Parathyroid adenoma (tissue), 2 donors: ENCODE results near the gene WDR43.

Experiments used
- H2AFZ ChIP-seq: fragments of 300-600 bp; sonication (generic); one replicate; pipeline ENCODE4 v1.7.0; 2017; ENCODE audit warnings: antibody characterized with exemption, mild to moderate bottlenecking
- H3K27ac ChIP-seq: fragments of 300-600 bp; sonication (generic); one replicate; pipeline ENCODE4 v1.7.0; 2017
- H3K27me3 ChIP-seq: fragments of 300-600 bp; sonication (generic); one replicate; pipeline ENCODE4 v1.7.0; 2017; ENCODE audit warnings: low read length; ENCODE audit not compliant: control insufficient read depth, insufficient read depth
- H3K36me3 ChIP-seq: fragments of 300-600 bp; sonication (generic); one replicate; pipeline ENCODE4 v1.7.0; 2017; ENCODE audit warnings: low read length; ENCODE audit not compliant: control insufficient read depth, insufficient read depth
- H3K4me1 ChIP-seq: fragments of 300-600 bp; sonication (generic); one replicate; pipeline ENCODE4 v1.7.0; 2017; ENCODE audit warnings: control low read depth
- H3K4me2 ChIP-seq: fragments of 300-600 bp; sonication (generic); one replicate; pipeline ENCODE4 v1.7.0; 2017; ENCODE audit warnings: low read length
- H3K4me3 ChIP-seq: fragments of 300-600 bp; sonication (generic); one replicate; pipeline ENCODE4 v1.7.0; 2017; ENCODE audit warnings: low read depth, low read length
- H3K79me2 ChIP-seq: fragments of 300-600 bp; sonication (generic); one replicate; pipeline ENCODE4 v1.7.0; 2017; ENCODE audit warnings: control low read depth
- H3K9ac ChIP-seq: fragments of 300-600 bp; sonication (generic); one replicate; pipeline ENCODE4 v1.7.0; 2017; ENCODE audit warnings: mild to moderate bottlenecking
- H3K9me3 ChIP-seq: fragments of 300-600 bp; sonication (generic); one replicate; pipeline ENCODE4 v1.7.0; 2017; ENCODE audit warnings: low read length; ENCODE audit not compliant: control insufficient read depth
- CTCF ChIP-seq: fragments of 300-600 bp; sonication (generic); IDR thresholded peaks from one replicate; pipeline ENCODE4 v1.7.0; 2017; ENCODE audit warnings: antibody characterized with exemption, mild to moderate bottlenecking
- donor health status: primary hyperparathyroidism.

WDR43 gene

GRCh38 chr2:28995765-28996750 is 101.6 kb downstream of the WDR43 start:
- Histone ChIP-seq H3K4me3 (no peak overlapping the region), H2AFZ (no peak overlapping the region), H3K79me2 (no peaks in the 10 kb centered on the region), H3K9ac (no peak overlapping the region), H3K27ac (no peak overlapping the region), H3K4me1 (no peaks in the 10 kb centered on the region), H3K9me3 (no peaks in the 10 kb centered on the region), H3K4me2 (no peak overlapping the region), H3K36me3 (no peaks in the 10 kb centered on the region), H3K27me3 (no peaks in the 10 kb centered on the region)
- no peak for TF ChIP-seq CTCF

- no peak overlapping the region for H3K9ac ChIP-seq
- no peak overlapping the region for H3K4me3 ChIP-seq
- H3K4me1 ChIP-seq = no peaks in the 10 kb centered on the region
- no peaks in the 10 kb centered on the region for H3K27me3 ChIP-seq
- no peaks in the 10 kb centered on the region for H3K36me3 ChIP-seq
- H3K4me2 ChIP-seq = no peak overlapping the region
- H2AFZ ChIP-seq = no peak overlapping the region
- no peak overlapping the region for H3K27ac ChIP-seq
- H3K9me3 ChIP-seq = no peaks in the 10 kb centered on the region
- H3K79me2 ChIP-seq = no peaks in the 10 kb centered on the region
- TF ChIP-seq CTCF = no peak
These were observed 102.9 kb downstream of the WDR43 start for GRCh38 chr2:28997237-28997846.
